Motor neuron (in vitro differentiated cells): ENCODE results near the gene CDH4. TPM values are rescaled to one million over a fixed set of nuclear protein-coding genes. Genes with fewer than 3 reads are reported as not detected.

Source experiments
- ATAC-seq, 8 experiments: fragments of 200-7000 bp; cut with Tn5 transposase; replicated peaks in 6 of 8; 2 replicates each; pipeline ENCODE4 v1.8.0; 2021; ENCODE audit warnings: mild to moderate bottlenecking in 8 of 8, moderate library complexity in 8 of 8
- H3K27ac ChIP-seq, 2 donors: fragments of 250-450 bp; sonication (Bioruptor Pico); 2 replicates each; pipeline ENCODE4 v1.9.0; 2021; ENCODE audit warnings: antibody characterized with exemption in 2 of 2, mild to moderate bottlenecking in 2 of 2, moderate library complexity in 1 of 2
- H3K4me1 ChIP-seq, 2 donors: fragments of 250-450 bp; sonication (Bioruptor Pico); replicated peaks in 1 of 2; 2 replicates each; pipeline ENCODE4 v1.6.1; 2021; ENCODE audit warnings: antibody characterized with exemption in 2 of 2, mild to moderate bottlenecking in 2 of 2, moderate library complexity in 1 of 2
- H3K4me3 ChIP-seq, 5 donors: fragments of 250-450 bp; sonication (Bioruptor Pico); 2 replicates each; pipeline ENCODE4 v1.9.0; 2021; ENCODE audit warnings: antibody characterized with exemption in 5 of 5, mild to moderate bottlenecking in 5 of 5, moderate library complexity in 4 of 5
- WGBS, 10 experiments: fragments of 450-650 bp; shearing (Covaris generic); methylation state at CpG; one replicate each; pipeline ENCODE4 v1.0.0; 2022; 5-methylcytosine and 5-hydroxymethylcytosine counted together
- in situ Hi-C, 9 experiments: fragments of 400-800 bp; cut with MboI; loops; one replicate each; pipeline ENCODE4 v1.15.0; 2021; ENCODE audit warnings: low sequenced_read_pairs in 9 of 9, low pct_unique_long_range_greater_than_20kb in 2 of 9; ENCODE audit not compliant: unreplicated experiment in 9 of 9
- total RNA-seq, 8 experiments: library from RNA; unstranded; fragments of 300-600 nt; gene quantifications; 2 replicates each; pipeline versions ENCODE4 v1.2.3 to v1.2.4, GENCODE V29; 2022

Gene CDH4
- total RNA-seq, 8 experiments from 2014 or later, result 2.4 to 41.6 (median 12.9) TPM

GRCh38 chr20:61818746-61819573 is 566.9 kb downstream of the CDH4 start:
- H3K27ac ChIP-seq, result no peak overlapping the region
- no peak overlapping the region for H3K4me3 ChIP-seq
- in situ Hi-C loops, result no loop called here
- 56 to 96% (median 88%) methylated on average over 1 to 16 of the region's 32 CpGs; no CpG with 5 or more reads in 1 of the 10 experiments for WGBS, 10 experiments
- peaks cover 10 to 23% of the 10 kb centered on the region in 2 donors for H3K4me1 ChIP-seq
- peak in 5 of 8 experiments; percentile 50 to 82 (median 71) for ATAC-seq

- in situ Hi-C loops, result no loop called here
- 42 to 80% (median 50%) methylated on average over 1 to 2 of the region's 3 CpGs; no CpG with 5 or more reads in 7 of the 10 experiments for WGBS, 10 experiments
- Histone ChIP-seq H3K4me3 (no peak overlapping the region), H3K27ac (no peak overlapping the region), H3K4me1 (peaks cover 10 to 23% of the 10 kb centered on the region in 2 donors)
- ATAC-seq, result no peak
Observed at GRCh38 chr20:61819574-61819846, 567.4 kb downstream of the CDH4 start.

DNA sequence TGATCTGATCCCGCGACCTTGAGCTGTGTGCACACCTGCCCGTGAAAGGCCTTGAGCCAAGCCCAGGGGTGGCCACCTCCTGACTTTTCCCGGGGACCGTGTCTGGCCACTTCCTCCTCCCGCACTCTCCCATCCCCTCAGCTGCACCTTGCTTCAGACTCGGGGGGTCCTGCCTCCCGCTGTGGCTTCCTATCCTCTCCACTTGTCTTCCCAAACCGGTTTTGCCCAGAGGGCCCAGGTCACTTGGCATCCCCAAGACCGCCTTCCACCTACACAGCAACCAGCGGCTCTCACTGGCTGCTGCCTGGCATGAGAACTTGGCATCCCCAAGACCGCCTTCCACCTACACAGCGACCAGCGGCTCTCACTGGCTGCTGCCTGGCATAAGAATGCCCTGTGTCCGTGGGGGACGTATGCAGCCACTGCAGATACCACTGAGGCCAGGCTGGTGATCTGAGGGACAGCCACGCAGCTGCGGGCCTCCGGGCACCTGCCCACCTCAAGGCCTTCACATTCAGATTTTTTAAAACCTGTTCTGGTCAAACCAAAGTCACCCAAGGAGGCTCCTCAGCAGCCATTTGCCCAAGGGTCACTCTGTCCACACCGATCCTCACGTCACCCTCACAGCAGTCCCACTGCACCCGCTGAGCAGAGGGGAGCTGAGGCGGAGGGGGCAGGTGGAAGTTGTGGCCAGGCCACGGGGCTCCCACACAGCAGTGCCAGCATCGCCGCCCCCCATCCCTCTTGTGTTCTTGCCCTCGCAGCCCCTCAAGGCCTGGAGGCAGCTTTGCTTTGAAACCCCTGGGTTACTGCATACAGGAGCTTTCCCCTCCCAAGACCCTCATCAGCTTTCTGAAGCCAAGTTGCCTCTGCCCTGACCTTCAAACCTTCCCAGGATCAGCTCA is 568.1 kb downstream of the CDH4 start:
- ATAC-seq, result no peak
- WGBS, 10 experiments, result 33 to 100% (median 80%) methylated on average over 1 to 9 of the region's 27 CpGs; no CpG with 5 or more reads in 3 of the 10 experiments
- in situ Hi-C loops, result no loop called here
- peaks cover 10 to 23% of the 10 kb centered on the region in 2 donors for H3K4me1 ChIP-seq
- H3K4me3 ChIP-seq, result no peak overlapping the region
- no peak overlapping the region for H3K27ac ChIP-seq

- WGBS, 10 experiments, result 0 to 100% (median 82%) methylated on average over 1 to 4 of the region's 5 CpGs; no CpG with 5 or more reads in 2 of the 10 experiments
- no peak overlapping the region for H3K4me3 ChIP-seq
- H3K27ac ChIP-seq, result no peak overlapping the region
- no peak for ATAC-seq
- H3K4me1 ChIP-seq, result peaks cover 10 to 23% of the 10 kb centered on the region in 2 donors
- in situ Hi-C loops, result no loop called here
Observed at GRCh38 chr20:61821735-61822134, 569.7 kb downstream of the CDH4 start.

DNA sequence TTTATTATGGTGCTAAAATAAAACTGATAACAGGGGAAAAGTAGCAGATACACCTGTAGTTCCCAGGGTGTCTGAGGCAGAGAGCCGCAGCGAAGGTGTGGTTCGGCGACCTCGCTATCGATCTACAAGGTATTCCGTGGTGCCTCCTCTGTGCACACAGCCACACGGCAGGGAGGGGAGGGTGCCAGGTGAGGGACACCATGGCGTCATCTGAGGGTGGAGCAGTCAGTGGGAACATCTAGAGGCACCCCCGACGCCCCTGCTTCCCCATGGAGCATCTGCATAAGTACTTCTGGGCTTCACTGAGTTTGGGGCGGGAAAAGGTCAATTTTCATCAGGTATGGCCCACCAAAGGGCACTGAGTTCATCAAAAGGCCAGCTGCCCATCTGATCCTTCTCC is 570.3 kb downstream of the CDH4 start:
- Histone ChIP-seq H3K27ac (no peak overlapping the region), H3K4me3 (no peak overlapping the region), H3K4me1 (peaks cover 10 to 23% of the 10 kb centered on the region in 2 donors)
- ATAC-seq, result no peak
- 52 to 100% (median 86%) methylated on average over 1 to 9 of the region's 12 CpGs; no CpG with 5 or more reads in 2 of the 10 experiments for WGBS, 10 experiments
- in situ Hi-C loops, result no loop called here

GRCh38 chr20:61823242-61823641 is 571.2 kb downstream of the CDH4 start:
- ATAC-seq, result no peak
- Histone ChIP-seq H3K4me3 (no peak overlapping the region), H3K4me1 (peaks cover 10 to 23% of the 10 kb centered on the region in 2 donors), H3K27ac (no peak overlapping the region)
- in situ Hi-C loops, result no loop called here
- WGBS, 10 experiments, result 29 to 100% (median 88%) methylated on average over 1 of the region's 2 CpGs; no CpG with 5 or more reads in 6 of the 10 experiments

- in situ Hi-C loops, result no loop called here
- ATAC-seq, result no peak
- Histone ChIP-seq H3K4me3 (no peak overlapping the region), H3K4me1 (no peaks in the 10 kb centered on the region), H3K27ac (no peak overlapping the region)
- 38 to 100% (median 83%) methylated on average over 1 to 2 of the region's 14 CpGs; no CpG with 5 or more reads in 5 of the 10 experiments for WGBS, 10 experiments
Observed at GRCh38 chr20:61828891-61829290, 576.8 kb downstream of the CDH4 start.

- in situ Hi-C loops, result no loop called here
- WGBS, 10 experiments, result 97% methylated on average over 6 of the region's 17 CpGs; no CpG with 5 or more reads in 9 of the 10 experiments
- ATAC-seq, result no peak
- Histone ChIP-seq H3K27ac (no peak overlapping the region), H3K4me3 (no peak overlapping the region), H3K4me1 (no peaks in the 10 kb centered on the region)
Observed at GRCh38 chr20:61829526-61829925, 577.5 kb downstream of the CDH4 start.

- WGBS, 10 experiments, result 45 to 100% (median 93%) methylated on average over 1 to 8 of the region's 30 CpGs; no CpG with 5 or more reads in 6 of the 10 experiments
- H3K27ac ChIP-seq, result no peak overlapping the region
- H3K4me1 ChIP-seq, result no peaks in the 10 kb centered on the region
- no peak for ATAC-seq
- H3K4me3 ChIP-seq, result no peak overlapping the region
- in situ Hi-C loops, result no loop called here
Observed at GRCh38 chr20:61830241-61830930, 578.3 kb downstream of the CDH4 start.

- WGBS, 10 experiments, result 78 to 100% (median 87%) methylated on average over 2 to 4 of the region's 8 CpGs; no CpG with 5 or more reads in 6 of the 10 experiments
Observed at GRCh38 chr20:61830991-61831390, 578.9 kb downstream of the CDH4 start.

DNA sequence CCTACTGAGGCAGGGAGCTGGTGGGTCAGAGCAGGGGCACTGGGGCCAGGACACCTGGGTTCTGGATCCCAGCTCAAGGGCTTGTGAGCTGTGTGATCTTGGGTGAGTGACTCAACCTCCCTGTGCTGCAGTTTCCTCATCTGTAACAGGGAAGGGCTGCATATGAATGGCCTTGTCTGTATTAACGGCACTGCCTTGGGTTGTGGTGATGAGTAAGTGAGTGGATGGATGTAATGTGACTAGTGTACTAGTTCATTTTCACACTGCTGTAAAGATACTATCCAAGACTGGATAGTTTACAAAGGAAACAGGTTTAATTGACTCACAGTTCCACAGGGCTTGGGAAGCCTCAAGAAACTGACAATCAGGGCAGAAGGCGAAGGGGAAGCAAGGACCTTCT is 580.1 kb downstream of the CDH4 start:
- Histone ChIP-seq H3K4me1 (no peaks in the 10 kb centered on the region), H3K4me3 (no peak overlapping the region), H3K27ac (no peak overlapping the region)
- peak in 1 of 8 experiments; percentile 20 for ATAC-seq
- in situ Hi-C loops, result no loop called here
- 67 to 92% methylated on average over 2 of the region's 2 CpGs; no CpG with 5 or more reads in 8 of the 10 experiments for WGBS, 10 experiments

More at GRCh38 chr20:61830991-61831390, 578.9 kb downstream of the CDH4 start:
- in situ Hi-C loops, result no loop called here
- Histone ChIP-seq H3K27ac (no peak overlapping the region), H3K4me3 (no peak overlapping the region), H3K4me1 (no peaks in the 10 kb centered on the region)
- ATAC-seq, result no peak

GRCh38 chr20:61833807-61834610 is 581.9 kb downstream of the CDH4 start:
- no peaks in the 10 kb centered on the region for H3K4me1 ChIP-seq
- H3K4me3 ChIP-seq, result no peak overlapping the region
- 0 to 100% (median 67%) methylated on average over 1 to 5 of the region's 14 CpGs; no CpG with 5 or more reads in 4 of the 10 experiments for WGBS, 10 experiments
- no peak overlapping the region for H3K27ac ChIP-seq
- peak in 1 of 8 experiments; percentile 13 for ATAC-seq
- in situ Hi-C loops, result no loop called here
